ENCODE measurements around the gene PDE4B. TPM values are rescaled to one million over a fixed set of nuclear protein-coding genes. Genes with fewer than 3 reads are reported as not detected.

Gene PDE4B
- total RNA-seq, 1 donor from 2014 or later = 2.4 TPM

DNA sequence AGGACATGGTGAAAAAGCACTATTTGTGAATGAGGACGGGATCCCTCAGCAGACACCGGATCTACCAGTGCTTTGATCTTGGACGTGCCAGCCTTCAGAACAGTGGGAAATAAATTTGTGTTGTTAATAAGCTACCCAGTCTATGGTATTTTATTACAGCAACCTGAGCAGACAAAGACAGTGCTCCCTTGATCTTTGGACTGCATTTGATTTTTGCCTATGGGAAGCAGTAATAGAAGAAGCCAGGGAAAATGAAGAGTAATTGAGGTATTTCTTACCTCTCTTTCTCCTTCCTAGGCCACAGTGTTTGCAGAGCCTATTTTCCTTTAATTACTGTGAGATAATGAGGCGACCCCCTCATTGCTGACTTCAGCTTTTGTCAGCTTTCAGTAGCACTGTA, 87.9 kb downstream of the PDE4B start:
- ATAC-seq (no peak), DNase-seq (ENCODE audit: low spot score) (no peak)

DNA sequence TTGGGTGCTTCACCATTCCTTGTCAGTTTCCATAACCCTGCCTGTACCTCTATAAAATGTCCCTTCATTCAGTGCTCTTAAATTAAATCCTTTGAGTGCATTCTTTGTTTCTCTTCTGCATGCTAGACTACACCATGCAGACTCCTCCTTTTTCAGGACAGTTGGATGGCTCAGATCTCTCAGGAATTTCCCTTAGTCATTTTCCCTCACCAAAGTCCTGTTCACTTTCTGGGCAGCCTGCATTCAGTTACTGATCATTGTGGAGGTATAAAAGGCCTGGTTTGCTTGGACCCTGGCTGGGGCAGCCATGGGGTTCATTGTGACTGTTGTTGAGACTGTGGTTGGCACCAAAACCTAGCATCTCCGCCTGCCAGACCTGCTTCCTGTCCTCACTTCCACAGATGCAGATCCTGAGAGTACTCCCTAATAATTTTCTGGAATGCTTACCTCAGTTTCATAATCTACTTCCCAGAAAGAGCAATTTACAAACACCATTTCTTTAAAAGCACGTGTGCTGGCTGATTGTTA, 88.4 kb downstream of the PDE4B start:
- ATAC-seq (no peak), DNase-seq (ENCODE audit: low spot score) (no peak)

GRCh38 chr1:65882076-65882475, 89.4 kb downstream of the PDE4B start:
- DNase-seq (ENCODE audit: low spot score) (no peak), ATAC-seq (no peak)

DNA sequence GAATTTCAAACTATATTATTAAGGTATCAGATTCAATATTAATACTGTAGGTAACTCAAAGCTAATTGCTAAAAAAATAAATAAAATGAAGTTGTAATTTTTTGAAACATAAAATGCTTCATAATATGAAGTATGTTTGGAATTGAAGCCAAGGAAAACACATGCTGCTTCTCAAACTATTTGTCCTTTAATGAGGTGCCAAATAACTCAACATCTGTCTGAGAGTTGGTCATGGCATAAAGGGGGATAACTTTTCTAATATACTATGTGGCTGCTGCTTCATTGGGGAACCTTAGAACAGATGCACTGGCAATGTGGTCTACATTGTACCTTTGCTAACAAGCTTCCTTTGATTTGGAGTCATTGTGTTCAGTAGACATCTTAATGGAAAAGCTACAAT, 96.7 kb downstream of the PDE4B start:
- ATAC-seq (no peak), DNase-seq (ENCODE audit: low spot score) (no peak)

DNA sequence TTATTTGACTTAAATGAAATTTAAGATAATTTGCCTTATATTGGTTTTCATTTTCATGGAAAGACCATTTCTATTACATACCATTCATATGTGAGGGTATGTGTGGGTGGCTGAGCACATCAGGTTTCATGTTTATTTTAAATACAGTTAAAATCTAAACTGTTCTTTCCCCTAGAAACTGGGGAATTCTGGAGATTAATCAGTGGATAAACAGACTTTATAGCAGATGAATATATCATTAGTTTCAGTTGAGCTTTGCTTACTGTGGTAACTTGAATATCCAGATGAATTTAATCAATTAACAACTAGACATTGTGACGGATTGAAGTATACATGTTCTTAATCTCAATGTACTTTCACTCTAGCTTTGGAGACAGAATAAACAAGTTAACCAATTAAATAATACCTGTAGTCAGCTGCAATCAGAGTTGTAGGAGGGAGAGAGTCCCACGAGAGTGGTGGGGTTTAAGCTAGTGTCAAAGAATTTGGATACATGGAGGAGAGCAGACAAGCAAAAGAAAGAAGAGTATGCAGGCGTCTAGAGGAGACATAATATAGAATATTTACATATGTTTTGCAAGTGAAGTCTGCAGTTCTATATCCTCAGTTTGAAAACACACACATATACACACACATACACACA, 97.6 kb downstream of the PDE4B start:
- no peak for ATAC-seq
- no peak for DNase-seq (ENCODE audit: low spot score)

GRCh38 chr1:65894738-65895605, 102.3 kb downstream of the PDE4B start:
- ATAC-seq = no peak
- no peak for DNase-seq (ENCODE audit: low spot score)

DNA sequence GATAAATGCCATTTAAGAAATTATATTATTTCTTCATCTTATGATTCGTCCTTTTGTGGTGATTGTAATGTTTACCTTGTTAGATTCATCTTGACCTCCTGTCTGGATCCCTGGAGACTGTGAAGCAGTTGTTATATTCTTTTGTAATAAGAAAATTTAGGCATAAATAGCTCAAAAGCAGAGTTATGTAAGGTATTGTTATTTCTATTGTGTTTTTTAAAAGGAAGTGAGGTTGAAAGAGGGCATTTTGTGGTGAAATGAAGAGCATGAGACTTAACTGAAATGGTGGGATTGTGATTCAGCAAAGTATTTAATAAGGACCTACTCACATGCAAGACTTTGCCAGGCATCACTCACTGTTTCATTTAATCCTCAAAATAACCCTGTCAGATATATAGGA, 104.0 kb downstream of the PDE4B start:
- no peak for ATAC-seq
- DNase-seq (ENCODE audit: low spot score) = no peak

- ATAC-seq (no peak), DNase-seq (ENCODE audit: low spot score) (no peak)
Observed at GRCh38 chr1:65897485-65897884, 104.8 kb downstream of the PDE4B start.

DNA sequence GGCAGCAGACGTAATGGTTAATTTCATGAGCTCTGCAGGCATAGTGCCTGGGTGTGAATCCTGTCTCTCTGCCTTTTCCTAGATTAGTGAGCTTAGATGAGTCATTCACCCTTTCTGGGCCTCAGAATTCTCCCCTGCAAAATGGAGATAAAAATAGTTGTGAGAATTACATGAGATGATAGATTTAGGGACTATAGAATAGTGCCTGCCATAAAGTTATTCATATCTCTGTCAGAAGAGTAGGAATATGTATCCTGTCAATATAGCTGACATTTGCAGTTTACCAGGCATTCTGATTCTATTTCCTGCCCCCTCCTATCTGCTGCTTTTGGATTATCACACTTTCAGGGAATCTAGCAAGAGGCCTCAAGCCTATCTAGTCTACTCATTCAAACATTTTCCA, 112.0 kb downstream of the PDE4B start:
- DNase-seq (ENCODE audit: low spot score) (no peak), ATAC-seq (no peak)

GRCh38 chr1:65910432-65910831, 117.7 kb downstream of the PDE4B start:
- no peak for ATAC-seq
- DNase-seq (ENCODE audit: low spot score) = no peak

DNA sequence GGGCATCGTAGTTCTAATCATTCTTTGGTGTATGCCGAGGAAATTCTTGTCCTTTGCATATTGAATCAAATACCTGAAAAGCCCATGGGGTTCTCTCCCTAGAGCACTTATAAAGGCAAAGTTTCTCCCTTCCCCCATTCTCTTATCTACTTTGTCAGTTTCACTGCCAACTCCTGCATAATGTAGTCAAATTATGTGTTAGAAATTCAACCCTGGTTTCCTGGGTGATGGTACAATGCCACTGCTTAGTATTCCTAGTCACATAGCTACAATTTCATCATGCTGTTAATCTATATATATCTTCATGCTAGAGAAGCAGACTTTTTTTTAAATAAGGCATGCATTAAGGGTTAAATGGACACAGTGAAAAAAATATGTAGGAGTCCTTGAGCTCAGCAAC, 119.0 kb downstream of the PDE4B start:
- ATAC-seq (no peak), DNase-seq (ENCODE audit: low spot score) (no peak)

GRCh38 chr1:65918564-65918963, 125.9 kb downstream of the PDE4B start:
- ATAC-seq (no peak), DNase-seq (ENCODE audit: low spot score) (no peak)

DNA sequence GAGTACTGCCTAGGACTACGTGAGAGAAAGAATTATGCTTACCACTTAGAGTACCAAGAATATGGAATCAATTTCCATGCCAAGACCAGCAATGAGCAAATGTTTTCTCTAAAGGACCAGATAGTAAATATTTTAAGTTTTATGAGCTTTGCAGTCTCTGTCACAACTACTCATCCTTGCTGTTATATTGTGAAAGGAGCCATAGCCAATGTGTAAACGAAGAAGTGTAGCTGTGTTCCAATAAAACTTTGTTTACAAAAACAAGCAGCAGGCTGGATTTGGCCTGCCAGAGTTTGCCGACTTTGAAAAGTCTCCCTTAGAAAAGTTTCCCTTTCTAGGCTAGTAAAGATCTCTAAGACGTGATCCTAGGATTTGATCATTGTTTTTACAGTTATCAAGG, 128.8 kb downstream of the PDE4B start:
- ATAC-seq (no peak), DNase-seq (ENCODE audit: low spot score) (no peak)

DNA sequence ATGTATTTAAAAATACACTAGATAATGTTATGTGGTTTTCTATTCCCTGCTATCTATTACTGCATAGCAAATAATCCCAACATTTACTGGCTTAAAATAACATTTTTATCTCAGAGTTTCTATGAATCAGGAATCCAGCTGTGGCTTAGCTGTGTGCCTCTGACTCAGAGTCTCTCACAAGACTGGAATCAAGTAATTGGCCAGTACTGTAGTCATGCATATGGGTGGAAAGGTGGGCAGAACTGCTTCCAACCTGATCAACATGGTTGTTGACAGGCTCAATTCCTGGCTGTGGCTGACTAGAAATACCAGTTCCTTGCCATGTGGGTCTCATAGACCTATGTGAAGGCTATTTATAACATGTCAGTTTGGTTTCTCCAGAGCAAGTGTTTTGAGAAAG, 131.8 kb downstream of the PDE4B start:
- no peak for DNase-seq (ENCODE audit: low spot score)
- no peak for ATAC-seq

DNA sequence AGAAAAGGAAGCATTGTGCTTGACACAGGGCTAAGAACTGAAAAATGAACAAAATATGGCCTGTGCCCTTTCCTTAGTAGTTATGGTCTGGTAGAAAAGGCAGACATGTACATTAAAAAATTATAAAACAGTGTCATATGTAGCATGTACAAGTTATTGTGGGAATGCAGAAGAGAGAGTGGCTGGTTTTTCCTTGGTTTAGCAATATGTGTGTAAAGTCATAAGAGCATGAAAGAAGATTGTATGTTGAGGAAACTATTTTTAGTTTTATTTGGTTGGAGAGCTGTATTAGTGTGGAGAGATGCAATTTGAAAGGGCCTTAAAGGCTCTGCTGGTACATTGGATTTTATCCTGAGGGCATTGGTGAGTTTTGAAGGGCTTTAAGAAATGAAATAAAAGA, 145.8 kb downstream of the PDE4B start:
- ATAC-seq = no peak

GRCh38 chr1:65939191-65939590, 146.5 kb downstream of the PDE4B start:
- ATAC-seq (no peak), DNase-seq (ENCODE audit: low spot score) (no peak)

More for the DNA sequence above, 145.8 kb downstream of the PDE4B start:
- no peak for DNase-seq (ENCODE audit: low spot score)

DNA sequence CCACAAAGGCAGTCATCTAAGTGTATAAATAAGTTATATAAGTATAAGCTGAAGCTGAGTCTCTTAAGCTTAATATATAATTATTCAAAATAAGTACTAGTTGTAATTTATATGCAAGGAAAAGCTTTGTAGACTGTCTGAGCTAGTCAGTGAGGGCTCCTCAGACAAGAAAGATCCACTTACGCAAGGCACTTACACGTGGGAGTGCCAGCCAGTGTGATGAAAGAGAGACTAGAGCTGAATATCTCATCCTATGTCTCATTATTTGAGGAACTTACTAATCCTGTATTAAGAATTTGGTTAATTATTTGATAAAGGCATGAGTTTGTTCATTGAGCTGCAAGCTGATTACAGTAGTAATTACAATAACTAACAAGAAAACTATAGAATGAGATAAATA, 146.9 kb downstream of the PDE4B start:
- no peak for ATAC-seq
- DNase-seq (ENCODE audit: low spot score) = no peak

DNA sequence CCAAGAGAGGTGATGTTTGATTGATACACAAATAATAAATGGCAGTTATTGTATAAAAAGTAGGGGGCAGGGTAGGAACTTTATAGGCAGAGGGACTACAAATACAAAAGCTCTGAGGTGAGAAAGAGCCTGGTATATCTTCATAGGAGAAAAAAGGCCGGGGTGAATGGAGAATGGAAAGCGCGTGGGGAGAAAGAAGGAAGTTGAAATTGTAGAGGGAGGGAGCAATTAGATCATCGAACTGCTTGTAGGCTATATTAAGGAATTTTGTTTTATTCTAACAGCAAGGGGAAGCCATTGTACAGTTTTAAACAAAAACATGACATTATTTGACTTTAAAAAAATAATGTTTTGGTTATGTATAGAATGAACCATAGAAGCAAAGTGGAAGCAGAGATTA, 147.4 kb downstream of the PDE4B start:
- no peak for DNase-seq (ENCODE audit: low spot score)
- no peak for ATAC-seq

- DNase-seq (ENCODE audit: low spot score) (no peak), ATAC-seq (no peak)
Observed at GRCh38 chr1:65942476-65942875, 149.8 kb downstream of the PDE4B start.

GRCh38 chr1:65946376-65946775, 153.7 kb downstream of the PDE4B start:
- ATAC-seq (no peak), DNase-seq (ENCODE audit: low spot score) (no peak)

GRCh38 chr1:65946960-65947359, 154.3 kb downstream of the PDE4B start:
- no peak for ATAC-seq
- DNase-seq (ENCODE audit: low spot score) = no peak

- ATAC-seq (no peak), DNase-seq (ENCODE audit: low spot score) (no peak)
Observed at GRCh38 chr1:65948609-65949229, 156.0 kb downstream of the PDE4B start.

All from left lobe of liver (tissue), 2 donors.